HG03196 (cell line): ENCODE results near the gene EGFLAM.
"Not testable (repeated sequence)": the region's sequence is repeated elsewhere in the genome, so short reads cannot be mapped to it uniquely, and the experiment has no call there.

Experiments
- ATAC-seq: cut with Tn5 transposase; IDR thresholded peaks from one replicate; pipeline ENCODE4 v1.9.1; 2021; ENCODE audit not compliant: unreplicated experiment

EGFLAM gene

GRCh38 chr5:38323645-38324295, 65.4 kb downstream of the EGFLAM start:
- ATAC-seq = no peak

GRCh38 chr5:38329132-38329715, 70.9 kb downstream of the EGFLAM start:
- no peak for ATAC-seq

DNA sequence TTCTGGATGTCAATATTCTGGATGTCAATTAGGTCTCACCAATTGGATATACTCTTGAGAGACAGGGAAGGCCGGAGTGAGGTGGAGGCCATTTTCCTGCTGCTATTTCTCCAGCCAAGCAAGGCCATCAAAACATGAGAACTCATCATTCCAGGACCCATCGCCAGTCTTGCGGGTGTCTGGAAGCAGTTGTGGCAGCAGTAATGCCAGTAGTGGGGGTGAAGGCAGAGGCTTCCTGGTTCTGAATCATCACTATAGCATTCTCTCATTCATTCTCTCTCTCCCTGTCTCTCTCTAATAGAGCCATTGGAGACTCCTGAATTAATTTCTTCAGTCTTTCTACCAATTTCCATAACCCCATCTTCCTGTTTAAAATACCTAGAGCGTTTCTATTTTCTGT, 71.8 kb downstream of the EGFLAM start:
- ATAC-seq = no peak

- ATAC-seq = no peak
These were observed 73.5 kb downstream of the EGFLAM start for GRCh38 chr5:38331831-38332230.

GRCh38 chr5:38333181-38333580, 74.8 kb downstream of the EGFLAM start:
- ATAC-seq = not testable (repeated sequence)

- no peak for ATAC-seq
These were observed 80.1 kb downstream of the EGFLAM start for GRCh38 chr5:38338455-38338854.

DNA sequence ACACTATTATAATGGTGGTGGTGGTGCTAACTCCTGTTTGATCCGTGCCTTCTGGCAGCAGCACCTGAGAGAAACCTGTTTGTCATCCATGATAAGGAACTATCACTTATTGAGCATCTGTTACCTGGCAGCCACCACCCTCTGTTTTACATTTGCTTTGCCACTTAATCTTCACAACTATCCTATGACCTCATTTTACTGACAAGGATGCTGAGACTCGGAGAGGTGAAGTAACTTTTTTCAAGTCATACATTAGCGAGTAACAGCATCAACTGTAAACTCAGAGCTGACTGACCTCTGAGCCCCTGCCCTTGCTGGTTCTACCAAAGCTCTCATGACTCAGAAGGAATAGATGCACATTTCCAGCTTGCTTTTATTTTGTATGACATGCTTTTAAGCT, 81.1 kb downstream of the EGFLAM start:
- no peak for ATAC-seq

- ATAC-seq = no peak
These were observed 82.7 kb downstream of the EGFLAM start for GRCh38 chr5:38341056-38341455.

GRCh38 chr5:38341641-38342040, 83.3 kb downstream of the EGFLAM start:
- no peak for ATAC-seq

DNA sequence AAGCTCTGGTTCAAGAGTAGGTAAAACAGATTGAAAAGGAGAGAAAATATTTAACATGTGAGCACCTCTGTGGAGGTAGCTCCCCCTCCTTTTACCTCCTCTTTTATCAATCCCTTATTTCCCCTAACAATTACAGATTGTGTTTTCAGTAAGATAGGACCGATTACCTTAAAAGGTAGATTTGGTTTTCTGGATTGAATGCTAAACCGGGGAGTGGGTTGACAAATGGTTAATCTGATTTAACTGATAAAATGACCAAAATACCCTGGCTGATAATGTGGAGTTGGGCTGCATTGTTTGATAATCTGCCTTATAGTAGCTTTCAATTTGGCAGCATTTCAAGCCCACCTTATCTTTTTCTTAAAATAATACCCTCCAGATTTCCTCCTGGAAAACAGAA, 83.9 kb downstream of the EGFLAM start:
- no peak for ATAC-seq

GRCh38 chr5:38344891-38345290, 86.5 kb downstream of the EGFLAM start:
- ATAC-seq = no peak

- ATAC-seq = no peak
These were observed 88.2 kb downstream of the EGFLAM start for GRCh38 chr5:38346593-38346992.

GRCh38 chr5:38347040-38347763, 88.8 kb downstream of the EGFLAM start:
- no peak for ATAC-seq

DNA sequence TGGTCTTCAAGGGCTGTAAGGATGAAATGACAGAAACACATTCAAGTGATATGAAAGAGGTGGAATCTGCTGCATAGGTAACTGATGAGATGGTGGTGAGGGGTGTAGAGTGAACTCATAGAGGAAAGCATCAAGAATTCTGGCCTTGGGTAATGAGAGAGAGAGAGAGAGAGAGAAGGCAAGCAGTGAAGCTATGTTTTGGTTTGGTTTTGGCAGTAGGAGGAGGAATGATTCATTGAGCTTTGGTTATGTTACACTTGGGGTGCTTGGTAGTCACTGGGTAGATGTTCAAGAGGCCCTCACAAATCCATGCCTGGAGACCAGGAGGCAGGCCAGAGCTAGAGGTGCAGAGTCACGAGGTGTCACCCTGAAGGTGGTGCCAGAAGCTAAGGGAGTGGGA, 89.5 kb downstream of the EGFLAM start:
- ATAC-seq = no peak

DNA sequence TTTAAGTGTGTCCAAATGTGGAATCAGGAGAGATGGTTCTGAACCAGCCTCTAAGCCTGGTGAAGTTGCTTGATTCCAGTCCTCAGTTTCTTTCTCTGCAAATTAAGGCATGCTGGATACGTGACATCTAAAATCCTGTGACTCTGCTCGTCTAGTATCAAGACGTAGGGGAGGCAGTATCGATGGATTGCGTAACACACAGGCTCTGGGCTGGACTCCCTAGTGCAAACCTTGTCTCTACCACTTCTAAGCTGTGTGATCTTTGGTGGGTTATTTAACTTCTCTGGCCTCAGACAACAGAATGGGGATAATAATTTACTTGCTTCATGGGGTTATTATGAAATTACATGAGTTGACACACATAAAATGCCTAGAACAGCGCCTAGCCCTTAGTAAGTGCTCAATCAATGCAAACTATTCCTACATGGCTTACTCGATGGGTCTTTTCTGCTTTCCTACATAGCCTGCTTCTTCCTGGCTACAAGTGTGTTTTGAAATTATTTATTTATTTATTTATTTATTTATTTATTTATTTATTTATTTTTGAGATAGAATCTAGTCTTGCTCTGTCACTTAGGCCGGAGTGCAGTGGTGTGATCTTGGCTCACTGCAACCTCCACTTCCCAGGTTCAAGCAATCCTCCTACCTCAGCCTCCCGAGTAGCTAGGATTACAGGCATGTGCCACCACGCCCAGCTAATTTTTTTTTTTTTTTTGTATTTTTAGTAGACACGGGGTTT, 102.1 kb downstream of the EGFLAM start:
- no peak for ATAC-seq

- ATAC-seq = no peak
These were observed 104.4 kb downstream of the EGFLAM start for GRCh38 chr5:38362713-38363112.

DNA sequence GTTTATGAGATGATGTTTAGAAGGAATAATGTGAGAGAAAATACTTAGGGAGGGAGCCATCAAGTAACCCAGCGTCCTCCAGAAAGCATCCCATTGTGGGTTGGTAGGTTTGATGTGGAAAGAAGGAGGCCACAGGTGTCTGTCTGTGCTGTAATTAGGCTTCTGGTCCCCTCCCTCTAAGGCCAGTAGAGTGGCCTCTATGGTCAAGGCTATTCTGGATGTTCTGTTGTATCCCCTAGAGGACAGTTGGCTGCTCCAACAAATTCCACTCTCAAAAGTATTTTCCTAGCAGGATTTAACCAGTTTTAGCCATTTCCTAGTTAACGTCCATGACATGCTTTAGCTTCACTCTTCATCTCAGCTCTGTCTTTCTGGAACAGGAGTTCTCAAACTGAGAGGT, 106.5 kb downstream of the EGFLAM start:
- no peak for ATAC-seq

DNA sequence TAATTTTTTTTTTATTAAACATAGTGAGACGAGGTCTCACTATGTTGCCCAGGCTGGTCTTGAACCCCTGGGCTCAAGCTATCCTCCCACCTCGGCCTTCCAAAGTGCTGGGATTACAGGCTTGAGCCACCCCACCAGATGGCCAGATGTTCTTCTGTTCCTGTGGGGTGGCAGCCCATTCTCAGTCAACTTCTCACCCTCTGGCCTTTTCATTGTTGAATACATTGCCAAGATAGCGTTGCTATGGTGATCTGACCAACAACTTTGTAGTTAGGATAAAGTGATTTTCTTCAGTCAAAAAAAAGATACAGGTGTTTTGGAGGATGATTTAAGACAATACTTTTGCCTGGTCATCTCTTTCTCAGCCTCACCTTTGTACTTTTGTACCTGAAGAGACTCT, 109.1 kb downstream of the EGFLAM start:
- ATAC-seq = no peak

DNA sequence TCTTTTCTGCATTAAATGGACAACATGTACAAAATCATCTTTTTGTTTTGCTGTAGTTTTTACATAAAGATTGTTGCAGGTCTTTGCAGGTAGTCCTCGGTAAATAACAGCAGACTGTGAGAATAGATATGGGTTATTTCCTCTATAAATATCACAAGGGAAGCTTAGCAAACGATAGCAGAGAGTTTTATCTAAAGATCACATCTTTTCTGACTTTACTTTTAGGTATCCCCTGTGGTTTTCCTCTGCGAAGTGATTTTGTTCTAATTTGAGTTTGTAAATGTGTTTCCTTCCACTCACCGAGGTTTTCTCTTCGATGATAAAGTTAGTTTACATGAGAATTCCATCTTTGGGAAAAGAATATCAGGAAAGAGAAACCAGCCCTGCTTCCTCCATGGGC, 109.6 kb downstream of the EGFLAM start:
- ATAC-seq = no peak

- no peak for ATAC-seq
These were observed 111.3 kb downstream of the EGFLAM start for GRCh38 chr5:38369692-38370091.

DNA sequence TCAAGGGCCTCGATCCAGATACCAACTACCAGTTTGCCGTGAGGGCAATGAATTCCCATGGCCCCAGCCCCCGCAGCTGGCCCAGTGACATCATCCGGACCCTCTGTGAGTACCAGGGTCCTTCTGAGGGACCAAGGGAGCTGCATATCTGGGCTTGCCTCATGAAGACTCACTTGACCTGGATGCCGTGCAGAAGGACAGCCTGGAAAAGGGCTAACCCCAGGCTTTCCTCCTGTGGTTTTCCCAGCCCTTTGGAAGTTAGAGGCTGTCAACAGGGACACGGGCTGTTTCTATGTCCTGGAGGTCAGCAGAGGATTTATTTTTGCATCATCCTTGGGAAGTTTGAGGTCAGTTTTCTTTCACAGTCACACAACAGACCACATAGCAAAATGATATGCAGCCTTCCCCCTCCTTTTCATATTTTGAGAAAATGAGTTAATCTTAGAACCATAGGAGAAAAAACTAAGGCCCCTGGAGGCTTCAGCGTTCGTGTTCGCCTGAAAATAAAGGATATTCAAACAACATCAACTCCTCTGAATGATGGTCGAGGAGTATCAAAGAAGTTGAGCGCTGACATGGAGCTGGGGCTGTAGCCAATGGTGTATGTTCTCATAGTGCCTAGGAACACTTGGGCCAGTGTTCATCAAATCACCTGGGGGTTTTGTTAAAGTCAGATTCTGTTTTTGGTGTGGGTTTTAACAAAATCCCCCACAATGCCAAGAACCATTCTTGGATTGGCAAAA, 112.2 kb downstream of the EGFLAM start:
- no peak for ATAC-seq
